GM13977 (cell line): Measurements from ENCODE around the gene IL3.
"Not testable (repeated sequence)": the region's sequence is repeated elsewhere in the genome, so short reads cannot be mapped to it uniquely, and the experiment has no call there.

Experiments used
- DNase-seq: peaks from one replicate; pipeline ENCODE4 v3.0.0; 2012; ENCODE audit warnings: low spot score
- in situ Hi-C: fragments of 300-500 bp; cut with MboI; formaldehyde crosslinking; loops from one replicate; pipeline ENCODE4 v1.12.0; 2022; ENCODE audit warnings: low sequenced_read_pairs, low pct_unique_long_range_greater_than_20kb, mixed read lengths, inconsistent platforms; ENCODE audit not compliant: unreplicated experiment
- TF ChIP-seq, protein P1 (sequence below): IDR thresholded peaks from 2 replicates; pipeline ENCODE4 v1.5.1; 2012; ENCODE audit warnings: mild to moderate bottlenecking, control low read depth; ENCODE audit not compliant: insufficient read depth; ENCODE audit errors: extremely low read depth, missing control alignments

Gene IL3

DNA sequence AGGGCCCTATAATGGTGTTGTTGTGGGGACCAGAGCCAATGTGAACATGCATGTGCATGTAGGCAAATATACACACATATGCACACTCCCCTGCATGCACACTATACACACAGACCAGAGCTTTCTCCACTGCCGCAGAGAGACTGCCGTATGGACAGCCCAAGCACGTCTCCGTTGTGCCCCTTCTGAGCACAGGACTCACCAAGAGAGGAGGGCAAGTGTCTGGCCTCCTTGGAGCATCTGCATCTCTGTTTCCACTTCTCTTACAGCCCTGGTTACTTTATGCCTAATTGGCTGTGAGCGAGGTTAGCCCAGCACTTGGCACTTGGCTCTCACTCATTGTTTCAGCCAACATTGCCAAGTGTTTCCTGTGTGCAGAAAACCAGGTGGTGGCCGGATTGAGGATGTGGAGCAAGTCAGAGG is 43.5 kb downstream of the IL3 start:
- no peak for DNase-seq
- TF ChIP-seq, protein P1, sequence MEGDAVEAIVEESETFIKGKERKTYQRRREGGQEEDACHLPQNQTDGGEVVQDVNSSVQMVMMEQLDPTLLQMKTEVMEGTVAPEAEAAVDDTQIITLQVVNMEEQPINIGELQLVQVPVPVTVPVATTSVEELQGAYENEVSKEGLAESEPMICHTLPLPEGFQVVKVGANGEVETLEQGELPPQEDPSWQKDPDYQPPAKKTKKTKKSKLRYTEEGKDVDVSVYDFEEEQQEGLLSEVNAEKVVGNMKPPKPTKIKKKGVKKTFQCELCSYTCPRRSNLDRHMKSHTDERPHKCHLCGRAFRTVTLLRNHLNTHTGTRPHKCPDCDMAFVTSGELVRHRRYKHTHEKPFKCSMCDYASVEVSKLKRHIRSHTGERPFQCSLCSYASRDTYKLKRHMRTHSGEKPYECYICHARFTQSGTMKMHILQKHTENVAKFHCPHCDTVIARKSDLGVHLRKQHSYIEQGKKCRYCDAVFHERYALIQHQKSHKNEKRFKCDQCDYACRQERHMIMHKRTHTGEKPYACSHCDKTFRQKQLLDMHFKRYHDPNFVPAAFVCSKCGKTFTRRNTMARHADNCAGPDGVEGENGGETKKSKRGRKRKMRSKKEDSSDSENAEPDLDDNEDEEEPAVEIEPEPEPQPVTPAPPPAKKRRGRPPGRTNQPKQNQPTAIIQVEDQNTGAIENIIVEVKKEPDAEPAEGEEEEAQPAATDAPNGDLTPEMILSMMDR, result no peak
- in situ Hi-C loops, result no loop called here

DNA sequence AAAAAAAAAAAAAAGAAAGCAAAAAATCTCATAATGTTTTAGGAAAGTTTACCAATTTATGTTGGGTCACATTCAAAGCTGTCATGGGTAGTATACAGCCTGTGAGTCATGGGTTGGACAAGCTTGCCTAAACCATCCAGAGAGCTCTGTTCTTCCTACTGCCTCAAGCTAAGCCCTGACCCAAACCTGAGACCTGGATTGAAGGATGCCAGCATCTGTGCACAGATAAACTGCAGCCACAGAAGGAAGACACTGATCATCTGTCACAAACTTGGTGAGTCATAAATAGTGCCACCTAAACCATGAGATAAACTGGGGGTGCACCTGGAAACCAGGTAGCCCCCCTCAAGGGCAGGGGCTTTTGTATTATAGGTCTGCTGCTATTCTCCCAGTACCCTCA is 44.1 kb downstream of the IL3 start:
- in situ Hi-C loops, result no loop called here
- TF ChIP-seq, protein P1, result no peak
- DNase-seq, result no peak

DNA sequence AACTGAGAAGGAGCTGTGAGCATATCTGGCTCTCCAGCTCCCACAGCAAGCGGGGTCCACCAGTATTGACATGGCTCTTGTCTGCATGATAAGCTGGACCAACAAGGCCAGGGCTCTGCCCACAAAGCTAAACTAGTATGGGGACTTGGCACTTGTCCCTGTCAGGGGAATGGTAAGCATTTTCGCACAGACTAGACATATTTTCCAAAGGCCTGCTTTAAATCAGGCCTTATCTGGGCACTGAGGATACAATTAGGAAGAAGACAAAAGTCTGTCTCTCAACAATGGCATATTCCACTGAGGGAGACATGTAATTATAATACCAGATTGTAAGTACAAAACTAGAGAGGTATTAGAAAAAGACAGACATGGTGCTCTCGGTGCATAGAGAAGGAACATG is 45.2 kb downstream of the IL3 start:
- TF ChIP-seq, protein P1, result no peak
- no peak for DNase-seq
- in situ Hi-C loops, result no loop called here

DNA sequence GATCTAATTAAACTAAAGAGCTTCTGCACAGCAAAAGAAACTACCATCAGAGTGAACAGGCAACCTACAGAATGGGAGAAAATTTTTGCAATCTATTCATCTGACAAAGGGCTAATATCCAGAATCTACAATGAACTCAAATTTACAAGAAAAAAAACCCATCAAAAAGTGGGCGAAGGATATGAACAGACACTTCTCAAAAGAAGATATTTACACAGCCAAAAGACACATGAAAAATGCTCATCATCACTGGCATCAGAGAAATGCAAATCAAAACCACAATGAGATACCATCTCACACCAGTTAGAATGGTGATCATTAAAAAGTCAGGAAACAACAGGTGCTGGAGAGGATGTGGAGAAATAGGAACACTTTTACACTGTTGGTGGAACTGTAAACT is 48.0 kb downstream of the IL3 start:
- in situ Hi-C loops, DNase-seq: not testable (repeated sequence)

DNA sequence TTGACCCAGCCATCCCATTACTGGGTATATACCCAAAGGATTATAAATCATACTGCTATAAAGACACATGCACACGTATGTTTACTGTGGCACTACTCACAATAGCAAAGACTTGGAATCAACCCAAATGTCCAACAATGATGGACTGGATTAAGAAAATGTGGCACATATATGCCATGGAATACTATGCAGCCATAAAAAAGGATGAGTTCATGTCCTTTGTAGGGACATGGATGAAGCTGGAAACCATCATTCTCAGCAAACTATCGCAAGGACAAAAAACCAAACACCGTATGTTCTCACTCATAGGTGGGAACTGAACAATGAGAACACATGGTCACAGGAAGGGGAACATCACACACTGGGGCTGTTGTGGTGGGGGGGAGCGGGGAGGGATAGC is 48.5 kb downstream of the IL3 start:
- in situ Hi-C loops, DNase-seq: not testable (repeated sequence)

DNA sequence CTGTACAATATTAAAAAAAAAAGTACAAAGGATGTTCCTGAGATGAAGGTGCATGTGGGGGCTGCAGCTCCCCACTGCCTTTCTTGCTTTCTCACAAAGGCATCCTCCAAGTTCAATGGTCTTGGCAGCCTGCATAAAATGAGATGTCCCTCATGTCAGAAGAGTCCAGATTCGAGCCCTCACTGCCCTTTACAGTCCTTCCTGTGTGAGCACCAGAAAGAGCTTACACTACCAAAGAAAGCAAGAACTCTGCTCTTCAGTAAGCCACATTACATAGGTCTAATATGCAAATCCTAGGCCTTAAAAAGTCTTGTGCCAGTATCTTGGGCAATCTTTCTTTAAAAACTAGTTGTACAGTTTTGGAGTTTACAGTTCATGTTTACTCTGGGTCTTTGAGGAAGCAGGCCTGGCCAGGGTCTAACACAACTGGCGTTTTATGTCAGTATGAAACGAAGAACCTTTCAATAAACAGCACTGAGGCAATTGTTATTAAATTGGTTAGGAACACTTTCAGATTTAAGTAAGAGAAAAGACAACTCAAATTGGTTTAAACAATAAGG is 49.1 kb downstream of the IL3 start:
- DNase-seq, result no peak
- TF ChIP-seq, protein P1, result no peak
- in situ Hi-C loops, result no loop called here

DNA sequence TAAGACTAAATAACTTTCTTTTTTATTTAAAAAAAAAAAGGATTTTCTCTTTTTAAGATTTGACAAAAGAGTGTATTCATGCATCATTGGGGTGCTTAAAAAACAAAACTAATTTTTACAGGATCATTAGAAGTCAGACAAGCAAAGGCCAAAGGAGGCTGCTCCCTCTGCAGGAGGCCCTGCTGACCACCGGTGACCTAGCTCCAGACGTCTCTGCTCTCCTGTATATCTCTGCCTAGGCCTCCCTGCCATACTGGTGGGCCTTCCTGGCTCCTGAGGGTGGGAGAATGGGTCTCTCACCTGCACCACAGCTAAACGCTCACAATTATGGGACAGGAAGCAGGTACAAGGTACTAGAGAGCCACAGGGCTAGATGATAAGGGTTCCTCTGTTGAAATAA is 49.7 kb downstream of the IL3 start:
- DNase-seq, result no peak
- TF ChIP-seq, protein P1, result no peak
- in situ Hi-C loops, result no loop called here

DNA sequence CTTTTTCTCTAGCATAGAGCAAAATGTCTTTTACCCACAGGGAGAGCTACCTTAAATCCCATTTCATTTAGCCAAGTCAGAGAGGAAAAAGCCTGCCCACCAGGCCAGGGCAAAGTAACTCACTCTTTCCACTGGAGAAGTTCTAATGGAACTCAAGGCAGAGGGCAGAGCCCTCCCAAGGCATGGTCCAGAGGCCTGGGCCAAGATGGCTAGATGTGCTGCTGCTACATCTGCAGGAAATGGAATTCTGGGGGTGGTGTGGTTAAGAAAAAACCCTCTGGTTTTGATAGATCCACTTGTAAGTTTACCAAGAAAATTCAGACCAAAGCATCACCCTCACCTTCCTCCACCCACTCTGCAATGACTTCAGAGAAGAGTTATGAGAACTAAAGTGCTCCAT is 50.5 kb downstream of the IL3 start:
- in situ Hi-C loops, result no loop called here
- TF ChIP-seq, protein P1, result no peak
- DNase-seq, result no peak
